IPS-18c (cell line): Measurements from ENCODE around the gene RITA1.
"Not testable (repeated sequence)": the region's sequence is repeated elsewhere in the genome, so short reads cannot be mapped to it uniquely, and the experiment has no call there.

Source experiments
- H3K4me3 ChIP-seq: 2 replicates; pipeline ENCODE4 v1.7.0; 2013; ENCODE audit warnings: low read depth, mild to moderate bottlenecking, low read length, moderate library complexity; ENCODE audit not compliant: insufficient read depth
- H3K9me3 ChIP-seq: one replicate; pipeline ENCODE4 v1.6.1; 2013; ENCODE audit warnings: mild to moderate bottlenecking, low read length, moderate library complexity; ENCODE audit not compliant: control insufficient read depth, insufficient read depth

Gene RITA1

GRCh38 chr12:113191227-113191626, 5.7 kb downstream of the RITA1 start:
- no peaks in the 10 kb centered on the region for H3K9me3 ChIP-seq
- no peak overlapping the region for H3K4me3 ChIP-seq

GRCh38 chr12:113194971-113195391, 9.5 kb downstream of the RITA1 start:
- Histone ChIP-seq H3K9me3 (no peaks in the 10 kb centered on the region), H3K4me3 (no peak overlapping the region)

- Histone ChIP-seq H3K9me3 (no peaks in the 10 kb centered on the region), H3K4me3 (no peak overlapping the region)
These were observed 10.1 kb downstream of the RITA1 start for GRCh38 chr12:113195598-113195997.

- H3K9me3 ChIP-seq, result no peaks in the 10 kb centered on the region
- no peak overlapping the region for H3K4me3 ChIP-seq
These were observed 11.1 kb downstream of the RITA1 start for GRCh38 chr12:113196582-113196981.

GRCh38 chr12:113196990-113197389, 11.5 kb downstream of the RITA1 start:
- Histone ChIP-seq H3K4me3 (no peak overlapping the region), H3K9me3 (no peaks in the 10 kb centered on the region)

- Histone ChIP-seq H3K9me3 (no peaks in the 10 kb centered on the region), H3K4me3 (no peak overlapping the region)
These were observed 12.1 kb downstream of the RITA1 start for GRCh38 chr12:113197518-113198077.

- Histone ChIP-seq H3K4me3 (no peak overlapping the region), H3K9me3 (no peaks in the 10 kb centered on the region)
These were observed 12.8 kb downstream of the RITA1 start for GRCh38 chr12:113198296-113198695.

- H3K9me3 ChIP-seq, result no peaks in the 10 kb centered on the region
- H3K4me3 ChIP-seq, result no peak overlapping the region
These were observed 14.7 kb downstream of the RITA1 start for GRCh38 chr12:113200021-113200797.

GRCh38 chr12:113201187-113202177, 16.0 kb downstream of the RITA1 start:
- Histone ChIP-seq H3K4me3 (no peak overlapping the region), H3K9me3 (no peaks in the 10 kb centered on the region)

- H3K4me3 ChIP-seq, result no peak overlapping the region
- H3K9me3 ChIP-seq, result no peaks in the 10 kb centered on the region
These were observed 17.0 kb downstream of the RITA1 start for GRCh38 chr12:113202300-113203075.

GRCh38 chr12:113203852-113204760, 18.6 kb downstream of the RITA1 start:
- no peaks in the 10 kb centered on the region for H3K9me3 ChIP-seq
- H3K4me3 ChIP-seq, result no peak overlapping the region

- H3K9me3 ChIP-seq, result no peaks in the 10 kb centered on the region
- no peak overlapping the region for H3K4me3 ChIP-seq
These were observed 19.3 kb downstream of the RITA1 start for GRCh38 chr12:113204804-113205203.

GRCh38 chr12:113206802-113207201, 21.3 kb downstream of the RITA1 start:
- not testable (repeated sequence) for H3K4me3 ChIP-seq, H3K9me3 ChIP-seq

- Histone ChIP-seq H3K9me3 (no peaks in the 10 kb centered on the region), H3K4me3 (no peak overlapping the region)
These were observed 22.1 kb downstream of the RITA1 start for GRCh38 chr12:113207613-113208040.

- H3K9me3 ChIP-seq, result no peaks in the 10 kb centered on the region
- H3K4me3 ChIP-seq, result no peak overlapping the region; the same call in 1 of the 2 replicates
These were observed 22.8 kb downstream of the RITA1 start for GRCh38 chr12:113208041-113208934.
